Measurements from ENCODE around the gene ZWILCH.

The ZWILCH gene

DNA sequence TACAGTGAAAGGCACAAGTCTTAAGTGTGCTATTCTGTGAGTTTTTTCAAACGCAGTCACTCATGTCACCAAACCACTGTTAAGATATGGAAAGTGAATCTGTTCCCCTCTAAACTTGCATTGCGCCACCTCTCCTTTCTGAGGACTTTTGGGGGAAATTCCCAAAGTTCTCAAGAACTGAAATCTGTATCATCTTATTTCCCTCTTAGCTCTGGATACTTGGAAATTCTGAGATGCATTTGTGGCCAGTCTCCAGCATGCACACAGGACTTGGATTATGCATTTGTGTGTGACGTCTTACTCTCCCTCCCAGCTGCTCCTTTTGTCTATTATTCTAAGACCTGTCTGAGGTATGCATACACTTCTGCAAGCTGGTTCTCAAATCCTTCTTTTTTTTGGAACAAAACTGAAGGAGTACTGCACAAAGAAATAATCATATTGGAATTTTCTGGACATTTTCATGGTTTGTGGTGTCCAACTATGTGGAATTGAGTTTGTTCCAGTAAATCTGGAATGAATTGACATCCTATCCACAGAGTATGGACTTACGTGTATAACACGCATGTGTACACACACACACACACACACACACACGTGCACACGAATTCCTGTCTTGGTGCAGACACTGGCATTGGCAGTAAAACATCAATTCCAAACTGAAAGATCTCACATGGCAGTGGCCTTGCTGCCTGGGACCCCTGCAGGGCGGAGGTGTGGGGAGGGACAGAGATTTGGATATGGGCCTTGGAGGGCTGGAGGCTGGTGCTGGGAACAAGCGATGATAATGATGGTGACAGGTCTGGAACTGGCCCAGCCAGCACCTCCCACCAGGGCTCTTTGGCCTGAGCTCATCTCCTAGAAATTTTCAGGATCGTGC is 68.8 kb downstream of the ZWILCH start:
- FAIRE-seq: no peak
- no peak for TF ChIP-seq CTCF (IDR thresholded peaks at IDR 0.05; ENCODE audit: insufficient read depth, missing control alignments)
- no peak for DNase-seq (ENCODE audit: insufficient read length, low spot score)

DNA sequence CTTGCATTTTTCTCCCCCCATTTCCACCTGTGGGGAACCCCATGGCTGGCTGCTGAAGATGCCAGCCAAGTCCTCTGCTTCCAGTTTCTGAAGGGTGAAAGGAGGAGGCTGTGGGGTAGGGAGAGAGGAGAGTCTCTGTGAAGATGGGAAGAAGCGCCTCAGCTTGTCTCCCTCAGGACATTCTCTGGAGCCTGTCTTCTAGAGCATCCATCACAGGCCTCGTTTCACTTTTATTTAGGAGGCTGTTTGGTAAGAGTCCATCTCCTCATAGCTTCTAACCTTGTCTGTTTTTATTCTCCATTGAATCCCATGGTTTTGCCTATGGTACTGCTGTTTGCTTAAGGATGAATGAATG is 69.4 kb downstream of the ZWILCH start:
- FAIRE-seq (no peak), DNase-seq (ENCODE audit: insufficient read length, low spot score) (no peak)
- no peak for TF ChIP-seq CTCF (IDR thresholded peaks at IDR 0.05; ENCODE audit: insufficient read depth, missing control alignments)

- TF ChIP-seq CTCF (IDR thresholded peaks at IDR 0.05; ENCODE audit: insufficient read depth, missing control alignments): no peak
- FAIRE-seq: no peak
- no peak for DNase-seq (ENCODE audit: insufficient read length, low spot score)
Observed at GRCh38 chr15:66578286-66578875, 73.3 kb downstream of the ZWILCH start.

DNA sequence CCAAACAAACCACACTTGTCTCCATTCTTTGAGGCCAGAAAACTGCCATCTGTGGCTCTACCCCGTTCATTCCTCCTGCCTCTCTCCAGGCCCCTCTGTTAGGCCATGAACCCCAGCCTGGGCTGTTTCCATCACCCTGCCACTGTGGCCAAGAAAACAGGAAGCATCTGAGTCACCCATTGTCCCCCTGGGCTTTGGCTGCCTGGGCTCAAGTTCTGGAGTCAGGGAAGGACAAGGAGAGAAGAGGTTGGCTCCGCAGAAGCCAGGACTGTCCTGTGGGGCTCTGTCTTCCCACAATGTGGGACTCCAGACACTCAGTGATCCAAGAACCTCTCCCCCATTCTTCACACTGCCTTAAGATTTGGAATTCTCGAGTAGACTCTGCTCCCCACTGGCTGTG is 75.5 kb downstream of the ZWILCH start:
- FAIRE-seq: no peak
- TF ChIP-seq CTCF (IDR thresholded peaks at IDR 0.05; ENCODE audit: insufficient read depth, missing control alignments): no peak

DNA sequence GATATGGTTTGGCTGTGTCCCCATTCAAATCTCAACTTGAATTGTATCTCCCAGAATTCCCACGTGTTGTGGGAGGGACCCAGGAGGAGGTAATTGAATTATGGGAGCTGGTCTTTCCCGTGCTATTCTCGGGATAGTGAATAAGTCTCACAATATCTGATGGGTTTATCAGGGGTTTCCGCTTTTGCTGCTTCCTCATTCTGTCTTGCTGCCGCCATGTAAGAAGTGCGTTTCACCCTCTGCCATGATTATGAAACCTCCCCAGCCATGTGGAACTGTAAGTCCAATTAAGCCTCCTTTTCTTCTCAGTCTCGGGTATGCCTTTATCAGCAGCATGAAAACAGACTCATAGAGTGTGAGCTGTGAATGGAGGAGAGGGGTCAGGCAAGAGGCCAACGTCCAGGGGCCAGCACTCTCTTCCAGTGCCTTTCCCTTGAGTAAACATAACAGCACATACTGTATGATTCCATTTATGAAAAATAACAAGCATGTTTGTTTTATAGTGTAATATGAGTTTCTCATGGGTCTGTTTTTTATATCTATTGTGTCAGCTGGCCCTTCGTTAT is 76.9 kb downstream of the ZWILCH start:
- no peak for DNase-seq (ENCODE audit: insufficient read length, low spot score)
- no peak for FAIRE-seq
- TF ChIP-seq CTCF (IDR thresholded peaks at IDR 0.05; ENCODE audit: insufficient read depth, missing control alignments): no peak

More for the DNA sequence above, 75.5 kb downstream of the ZWILCH start:
- no peak for DNase-seq (ENCODE audit: insufficient read length, low spot score)

- TF ChIP-seq CTCF (IDR thresholded peaks at IDR 0.05; ENCODE audit: insufficient read depth, missing control alignments): no peak
- FAIRE-seq (no peak), DNase-seq (ENCODE audit: insufficient read length, low spot score) (no peak)
Observed at GRCh38 chr15:66586155-66586976, 81.2 kb downstream of the ZWILCH start.

Measured in D721Med (cell line).